ENCODE results near the gene ZNF423.

GRCh38 chr16:49862694-49863093 is 6.8 kb upstream of the ZNF423 start:
- no peak for TF ChIP-seq YY1 (IDR thresholded peaks at IDR 0.05; ENCODE audit: insufficient read depth, insufficient read length)
- no peak for TF ChIP-seq SUZ12 (IDR thresholded peaks at IDR 0.05; ENCODE audit: extremely low read depth, insufficient read depth, insufficient read length)
- no peak for TF ChIP-seq ZNF274 (IDR thresholded peaks at IDR 0.05; ENCODE audit: low read depth, low read length)
